NT2/D1 (cell line): ENCODE measurements around the gene ARHGEF39.

Source experiments
- DNase-seq: peaks from one replicate; pipeline ENCODE4 v3.0.0-alpha.2; 2011; ENCODE audit warnings: low read depth, low spot score
- H3K27me3 ChIP-seq: 2 replicates; pipeline ENCODE4 v1.6.0; 2011; ENCODE audit warnings: mild to moderate bottlenecking; ENCODE audit not compliant: insufficient read length, insufficient read depth
- H3K36me3 ChIP-seq: 2 replicates; pipeline ENCODE4 v1.6.1; 2011; ENCODE audit warnings: mild to moderate bottlenecking, low read length, mixed read lengths; ENCODE audit not compliant: insufficient read depth, insufficient read length
- H3K4me1 ChIP-seq: 2 replicates; pipeline ENCODE4 v1.5.1; 2011; ENCODE audit not compliant: insufficient read depth, insufficient read length
- H3K4me3 ChIP-seq: 2 replicates; pipeline ENCODE4 v1.5.1; 2011; ENCODE audit warnings: low read depth; ENCODE audit not compliant: insufficient read length
- H3K9ac ChIP-seq: 2 replicates; pipeline ENCODE4 v1.6.0; 2011; ENCODE audit warnings: low read depth; ENCODE audit not compliant: insufficient read length
- H3K9me3 ChIP-seq: 2 replicates; pipeline ENCODE4 v1.5.1; 2011; ENCODE audit warnings: mild to moderate bottlenecking, low read length; ENCODE audit not compliant: insufficient read depth
- SUZ12 ChIP-seq: IDR thresholded peaks from 2 replicates; pipeline ENCODE4 v1.6.1; 2011; ENCODE audit not compliant: insufficient read length, insufficient read depth; ENCODE audit errors: extremely low read depth
- YY1 ChIP-seq: IDR thresholded peaks from 2 replicates; pipeline ENCODE4 v1.6.1; 2011; ENCODE audit not compliant: insufficient read length, insufficient read depth
- ZNF274 ChIP-seq: IDR thresholded peaks from 2 replicates; pipeline ENCODE4 v1.6.1; 2011; ENCODE audit warnings: mild to moderate bottlenecking, low read depth, low read length

The ARHGEF39 gene

GRCh38 chr9:35609820-35610163 is 55.2 kb downstream of the ARHGEF39 start:
- Histone ChIP-seq H3K27me3 (peaks cover 3% of the 10 kb centered on the region), H3K9me3 (no peaks in the 10 kb centered on the region), H3K4me1 (peaks cover 4% of the 10 kb centered on the region), H3K4me3 (no peak overlapping the region), H3K9ac (no peak overlapping the region), H3K36me3 (peaks cover 38% of the 10 kb centered on the region)
- DNase-seq: no peak
- no peak for TF ChIP-seq ZNF274
- TF ChIP-seq SUZ12: no peak
- no peak for TF ChIP-seq YY1
